ENCODE measurements around the gene KREMEN1. TPM values are rescaled to one million over a fixed set of nuclear protein-coding genes. Genes with fewer than 3 reads are reported as not detected.
A peak's percentile ranks its signal among the peaks of the same experiment; 100 is the strongest.

The KREMEN1 gene
- polyA plus RNA-seq, 1 of the 3 experiments (the other 2 are of a cell fraction) = 10.0 TPM

DNA sequence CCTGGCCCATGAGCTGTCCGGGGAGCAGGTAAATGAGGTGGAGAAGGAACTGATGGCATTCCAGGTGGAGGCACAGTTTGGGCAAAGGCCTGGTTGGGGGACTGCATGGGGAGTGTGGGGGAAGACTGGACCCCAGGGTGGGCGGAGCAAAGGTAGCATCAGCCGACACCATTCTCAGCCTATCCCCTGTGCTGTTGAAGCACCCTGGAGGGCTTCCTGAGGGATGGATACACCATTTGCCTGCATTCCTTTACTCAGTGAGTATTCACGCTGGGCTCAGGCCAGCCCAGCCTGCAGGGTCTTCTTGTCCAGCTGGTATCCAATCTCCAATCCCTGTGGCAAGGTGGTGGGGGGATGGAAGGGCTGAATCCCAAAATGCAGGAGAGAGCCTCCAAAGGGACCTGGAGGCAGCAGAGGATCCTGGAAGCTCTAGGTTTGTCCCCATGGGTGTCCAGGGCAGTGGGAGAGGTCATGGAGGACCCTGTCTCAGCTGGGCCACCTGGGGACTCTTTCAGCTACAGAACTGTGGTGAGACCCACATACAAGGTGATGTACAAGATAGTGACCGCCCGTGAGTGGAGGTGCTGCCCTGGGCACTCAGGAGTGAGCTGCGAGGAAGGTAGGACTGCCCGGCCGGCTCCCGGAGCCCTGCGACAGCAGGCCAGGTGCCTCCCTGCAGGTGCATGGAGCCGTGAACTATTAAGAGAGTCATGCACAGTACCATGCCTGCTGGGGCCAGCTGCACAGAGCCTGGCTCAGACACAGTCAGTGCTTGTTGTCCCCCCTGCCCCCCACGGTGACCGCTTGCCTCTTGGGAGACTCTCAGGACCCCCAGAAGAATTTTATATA is 142.4 kb downstream of the KREMEN1 start:
- WGBS (ENCODE audit: low lambda C conversion rate) = 70% methylated on average over 6 of the region's 14 CpGs
- no peaks in the 10 kb centered on the region for H4K20me1 ChIP-seq (ENCODE audit: insufficient read depth)

DNA sequence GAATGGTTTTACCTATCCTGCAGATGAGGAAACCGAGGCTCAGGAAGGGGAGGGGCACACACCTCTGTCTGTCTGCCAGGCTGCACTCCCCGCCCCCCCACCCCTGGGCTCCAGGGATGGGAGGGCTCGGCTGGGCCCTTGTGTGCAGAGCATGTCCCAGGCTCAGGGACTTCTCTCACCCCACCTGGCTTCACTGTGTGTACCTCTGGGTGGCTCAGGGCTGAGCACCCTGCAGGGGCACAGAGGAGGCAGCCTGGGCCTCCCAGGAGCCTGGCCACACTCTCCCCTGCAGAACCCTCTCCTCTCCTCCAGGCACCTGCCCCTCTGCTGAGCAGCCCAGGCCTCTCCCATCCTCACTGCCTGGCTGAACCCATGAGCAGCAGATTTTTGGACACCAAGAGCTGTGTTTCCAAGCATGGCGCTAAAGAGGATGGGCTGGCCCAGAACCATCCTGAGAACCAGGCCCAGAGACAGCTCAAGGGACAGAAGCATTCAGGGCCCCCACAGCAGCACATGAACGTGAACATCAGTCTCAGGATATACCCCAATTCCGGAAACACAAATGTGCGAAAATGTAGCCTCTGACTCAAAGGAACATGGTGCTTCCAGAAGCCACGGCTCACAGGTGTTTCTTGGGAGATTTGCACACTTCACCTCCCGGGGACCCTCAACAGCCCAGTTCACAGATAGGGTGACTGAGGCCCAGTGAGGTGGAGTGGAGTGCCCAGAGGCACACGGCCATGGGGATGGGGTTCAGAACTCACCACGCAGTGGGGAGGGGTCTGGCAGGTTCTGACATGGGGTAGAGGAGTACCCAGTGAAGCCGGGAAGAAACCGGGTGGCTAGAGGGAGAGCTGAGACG is 143.4 kb downstream of the KREMEN1 start:
- CTCF ChIA-PET = interaction anchor here (0.8 to 2.5 kb wide), 3 partner anchors 12 to 29 kb away, joined by 3 to 9 read pairs (median 4); no protein-coding TSS in a partner anchor
- Histone ChIP-seq H3K4me3 (ENCODE audit: low read depth in 2 of 2, low read length in 1 of 2) (no peak overlapping the region), H4K20me1 (ENCODE audit: insufficient read depth) (no peaks in the 10 kb centered on the region), H3K9me2 (no peaks in the 10 kb centered on the region), H3K9me3 (no peaks in the 10 kb centered on the region), H3K79me2 (ENCODE audit: insufficient read depth) (no peaks in the 10 kb centered on the region), H3F3A (replicated peaks; ENCODE audit: insufficient read depth) (no peaks in the 10 kb centered on the region), H3K4me2 (no peak overlapping the region), H3K4me1 (ENCODE audit: control insufficient read depth in 1 of 2, insufficient read depth in 2 of 2, low read depth in 1 of 2, low read length in 1 of 2) (no peaks in the 10 kb centered on the region), H3K27me3 (ENCODE audit: insufficient read depth) (no peaks in the 10 kb centered on the region), H3K9ac (no peak overlapping the region), H3K27ac (ENCODE audit: low read depth in 2 of 2, low read length in 1 of 2) (no peak overlapping the region), H3K36me3 (replicated peaks in 1 of 2; ENCODE audit: control insufficient read depth in 1 of 2, insufficient read depth in 2 of 2, low read length in 1 of 2) (no peaks in the 10 kb centered on the region), H2AFZ (ENCODE audit: low read depth) (no peak overlapping the region)
- WGBS (ENCODE audit: low lambda C conversion rate) = 57% methylated on average over 9 of the region's 14 CpGs
- TF ChIP-seq EZH2phosphoT487 (IDR thresholded peaks at IDR 0.05; ENCODE audit: borderline replicate concordance, low read depth) (no peak), FOSL2 (IDR thresholded peaks at IDR 0.05; ENCODE audit: borderline replicate concordance, low read depth) (no peak), MEF2A (IDR thresholded peaks at IDR 0.05; ENCODE audit: borderline replicate concordance, low read depth) (no peak), RCOR1 (IDR thresholded peaks at IDR 0.05; ENCODE audit: low read length) (no peak), EP300 (IDR thresholded peaks at IDR 0.05; ENCODE audit: borderline replicate concordance in 1 of 2, low read depth in 1 of 2, low read length in 1 of 2) (no peak), GABPA (IDR thresholded peaks at IDR 0.05; ENCODE audit: low read depth) (no peak), JUND (IDR thresholded peaks at IDR 0.05) (no peak), USF2 (IDR thresholded peaks at IDR 0.05; ENCODE audit: borderline replicate concordance, low read depth, low read length) (no peak), CHD2 (IDR thresholded peaks at IDR 0.05; ENCODE audit: low read length, partially characterized antibody) (no peak), PBX3 (IDR thresholded peaks at IDR 0.05) (no peak), NRF1 (IDR thresholded peaks at IDR 0.05; ENCODE audit: low read depth, low read length) (no peak), SIN3A (IDR thresholded peaks at IDR 0.05; ENCODE audit: borderline replicate concordance, low read depth, low read length) (no peak), FOXM1 (IDR thresholded peaks at IDR 0.05; ENCODE audit: low read depth) (no peak), ELF1 (IDR thresholded peaks at IDR 0.05) (no peak), GATA2 (CRISPR knock-in tag; IDR thresholded peaks at IDR 0.05) (no peak), TCF12 (IDR thresholded peaks at IDR 0.05) (no peak)
- TF ChIP-seq, protein P1, sequence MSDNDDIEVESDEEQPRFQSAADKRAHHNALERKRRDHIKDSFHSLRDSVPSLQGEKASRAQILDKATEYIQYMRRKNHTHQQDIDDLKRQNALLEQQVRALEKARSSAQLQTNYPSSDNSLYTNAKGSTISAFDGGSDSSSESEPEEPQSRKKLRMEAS (IDR thresholded peaks at IDR 0.05; ENCODE audit: low read depth) = no peak
- TF ChIP-seq, protein P2, sequence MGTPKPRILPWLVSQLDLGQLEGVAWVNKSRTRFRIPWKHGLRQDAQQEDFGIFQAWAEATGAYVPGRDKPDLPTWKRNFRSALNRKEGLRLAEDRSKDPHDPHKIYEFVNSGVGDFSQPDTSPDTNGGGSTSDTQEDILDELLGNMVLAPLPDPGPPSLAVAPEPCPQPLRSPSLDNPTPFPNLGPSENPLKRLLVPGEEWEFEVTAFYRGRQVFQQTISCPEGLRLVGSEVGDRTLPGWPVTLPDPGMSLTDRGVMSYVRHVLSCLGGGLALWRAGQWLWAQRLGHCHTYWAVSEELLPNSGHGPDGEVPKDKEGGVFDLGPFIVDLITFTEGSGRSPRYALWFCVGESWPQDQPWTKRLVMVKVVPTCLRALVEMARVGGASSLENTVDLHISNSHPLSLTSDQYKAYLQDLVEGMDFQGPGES (IDR thresholded peaks at IDR 0.05; ENCODE audit: low read depth, low read length) = no peak
- TF ChIP-seq, protein P3, sequence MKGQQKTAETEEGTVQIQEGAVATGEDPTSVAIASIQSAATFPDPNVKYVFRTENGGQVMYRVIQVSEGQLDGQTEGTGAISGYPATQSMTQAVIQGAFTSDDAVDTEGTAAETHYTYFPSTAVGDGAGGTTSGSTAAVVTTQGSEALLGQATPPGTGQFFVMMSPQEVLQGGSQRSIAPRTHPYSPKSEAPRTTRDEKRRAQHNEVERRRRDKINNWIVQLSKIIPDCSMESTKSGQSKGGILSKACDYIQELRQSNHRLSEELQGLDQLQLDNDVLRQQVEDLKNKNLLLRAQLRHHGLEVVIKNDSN (IDR thresholded peaks at IDR 0.05; ENCODE audit: borderline replicate concordance, low read depth) = no peak
- peak; percentile 17 for DNase-seq
- POLR2A ChIA-PET = no interaction called here

More for the DNA sequence above, 142.4 kb downstream of the KREMEN1 start:
- H3K4me1 ChIP-seq (ENCODE audit: control insufficient read depth in 1 of 2, insufficient read depth in 2 of 2, low read depth in 1 of 2, low read length in 1 of 2) = no peaks in the 10 kb centered on the region
- no peaks in the 10 kb centered on the region for H3K79me2 ChIP-seq (ENCODE audit: insufficient read depth)
- no peak overlapping the region for H3K4me2 ChIP-seq
- H3K27ac ChIP-seq (ENCODE audit: low read depth in 2 of 2, low read length in 1 of 2) = no peak overlapping the region
- POLR2A ChIA-PET = no interaction called here
- H3K9ac ChIP-seq = no peak overlapping the region
- no peak overlapping the region for H3K4me3 ChIP-seq (ENCODE audit: low read depth in 2 of 2, low read length in 1 of 2)
- H3K9me3 ChIP-seq = no peaks in the 10 kb centered on the region
- H3K9me2 ChIP-seq = no peaks in the 10 kb centered on the region
- no peak for TF ChIP-seq FOXM1 (IDR thresholded peaks at IDR 0.05; ENCODE audit: low read depth)
- no peak for TF ChIP-seq GATA2 (CRISPR knock-in tag; IDR thresholded peaks at IDR 0.05)
- TF ChIP-seq SMC3 (IDR thresholded peaks at IDR 0.05; ENCODE audit: low read depth, low read length) = no peak
- TF ChIP-seq TAF1 (IDR thresholded peaks at IDR 0.05; ENCODE audit: borderline replicate concordance, low read depth, low read length) = no peak
- no peak for TF ChIP-seq GABPA (IDR thresholded peaks at IDR 0.05; ENCODE audit: low read depth)
- CTCF ChIA-PET = interaction anchor here (0.7 to 2.5 kb wide), 4 partner anchors 12 to 360 kb away, joined by 3 to 9 read pairs (median 4); no protein-coding TSS in a partner anchor
- no peak overlapping the region for H2AFZ ChIP-seq (ENCODE audit: low read depth)
- no peaks in the 10 kb centered on the region for H3K36me3 ChIP-seq (replicated peaks in 1 of 2; ENCODE audit: control insufficient read depth in 1 of 2, insufficient read depth in 2 of 2, low read length in 1 of 2)
- H3K27me3 ChIP-seq (ENCODE audit: insufficient read depth) = no peaks in the 10 kb centered on the region
- H3F3A ChIP-seq (replicated peaks; ENCODE audit: insufficient read depth) = no peaks in the 10 kb centered on the region
- DNase-seq = peak; percentile 3
